Tibial nerve (tissue), 4 donors: ENCODE data around the gene SMOC1.

Experiments
- CTCF ChIP-seq, 5 experiments: fragments of 200-600 bp in 3 of 5; fragments of 450-650 bp in 2 of 5; sonication (generic) in 3 of 5; IDR thresholded peaks; one replicate each; pipeline ENCODE4 v1.5.1; 2016 to 2019; ENCODE audit warnings: antibody characterized with exemption in 5 of 5, mild to moderate bottlenecking in 3 of 5, moderate library complexity in 2 of 5
- EP300 ChIP-seq, 2 donors: sonication (generic); formaldehyde crosslinking; IDR thresholded peaks; one replicate each; pipeline ENCODE4 v1.6.1; 2017; ENCODE audit warnings: antibody characterized with exemption in 2 of 2, mild to moderate bottlenecking in 1 of 2

GRCh38 chr14:69868363-69868963, 10.8 kb upstream of the SMOC1 start:
- TF ChIP-seq CTCF (IDR thresholded peaks at IDR 0.05) (no peak), EP300 (IDR thresholded peaks at IDR 0.05) (no peak)
